Activated CD4-positive, alpha-beta T cell treated with anti-CD3 and anti-CD28 coated beads, Interleukin-2, Interleukin-4, amounts not matched to agents 100 ng/mL and 50 ng/mL, durations not matched to agents 16 hours and 8 hours (primary cell): ENCODE data around the gene RPS6KA5.
"Not testable (repeated sequence)": the region's sequence is repeated elsewhere in the genome, so short reads cannot be mapped to it uniquely, and the experiment has no call there.

Source experiments
- DNase-seq: peaks from one replicate; pipeline ENCODE4 v3.0.0-alpha.2; 2020; ENCODE audit warnings: low spot score

RPS6KA5 gene

DNA sequence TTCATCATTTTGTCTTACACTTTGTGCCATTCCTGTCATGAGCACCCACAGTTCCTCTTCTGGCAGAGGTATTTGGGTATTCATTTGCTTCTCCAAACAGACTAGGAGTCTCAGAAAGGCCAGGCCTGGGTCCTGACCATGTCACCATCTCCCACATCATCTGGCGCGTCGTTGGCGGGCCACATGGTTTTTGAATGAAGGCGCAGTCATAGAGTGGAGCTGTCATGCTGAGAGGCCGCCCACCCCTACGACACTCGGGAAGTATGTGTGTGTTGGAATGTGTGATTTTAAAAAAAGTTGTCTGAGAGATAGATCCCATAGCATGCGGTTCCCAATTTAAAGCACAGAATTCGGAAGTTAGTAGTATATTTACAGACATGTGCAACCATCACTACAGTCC is 228.6 kb downstream of the RPS6KA5 start:
- DNase-seq = no peak

DNA sequence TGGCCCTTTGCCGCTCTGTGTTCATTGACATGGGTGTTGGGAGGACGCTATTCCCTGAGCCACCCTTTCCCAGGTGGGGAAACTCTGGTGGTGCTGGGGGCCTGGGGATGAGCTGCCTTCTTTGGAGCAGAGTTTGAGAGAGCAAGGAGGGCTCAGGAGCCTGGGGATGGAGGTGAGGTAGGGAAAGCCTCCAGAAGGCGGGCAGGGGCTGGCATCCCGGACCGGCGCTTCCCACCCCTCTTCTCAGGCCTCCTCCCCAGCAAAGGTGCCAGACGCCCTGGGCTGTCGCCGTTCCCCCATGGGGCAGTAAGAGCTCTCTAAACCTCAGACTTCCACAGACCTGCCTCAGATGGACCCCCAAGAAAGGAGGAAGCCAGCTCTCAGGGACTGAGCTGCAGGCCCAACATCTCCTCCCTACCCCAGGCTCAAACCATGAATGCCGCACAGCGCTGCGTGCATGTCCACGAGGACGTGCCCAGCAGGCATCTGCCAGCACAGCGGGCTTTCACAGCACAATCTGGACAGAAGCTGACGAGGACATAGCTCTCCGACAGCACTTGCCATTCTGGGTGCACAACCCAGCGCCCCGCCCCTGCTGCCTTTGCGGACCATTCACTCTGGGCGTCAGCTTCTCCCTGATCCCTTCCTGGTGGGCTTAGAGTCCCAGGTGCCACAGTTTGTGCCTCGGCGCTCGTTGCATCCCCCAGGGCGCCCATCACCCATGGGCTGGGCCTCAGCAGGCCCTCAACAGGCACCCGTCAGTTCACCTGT is 229.3 kb downstream of the RPS6KA5 start:
- DNase-seq = no peak

DNA sequence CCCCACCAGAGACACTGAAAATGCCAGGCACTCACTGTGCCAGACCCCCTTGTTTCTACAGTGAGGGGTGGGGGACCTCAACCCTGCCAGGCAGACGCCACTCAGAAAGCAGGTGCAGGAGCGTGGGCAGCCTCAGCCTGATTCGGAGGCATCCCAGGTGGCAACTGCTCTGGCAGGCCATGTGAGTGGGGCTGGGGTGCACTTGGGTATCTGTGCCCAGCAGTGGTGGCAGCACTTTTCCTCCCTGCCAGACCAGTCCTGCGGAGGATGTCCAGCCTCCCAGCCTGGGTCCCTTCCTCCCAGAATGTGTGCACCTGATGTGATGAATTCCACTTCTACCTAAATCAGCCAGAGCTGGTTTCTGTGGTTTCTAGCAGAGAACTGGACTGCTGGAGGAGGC is 230.8 kb downstream of the RPS6KA5 start:
- DNase-seq = no peak

DNA sequence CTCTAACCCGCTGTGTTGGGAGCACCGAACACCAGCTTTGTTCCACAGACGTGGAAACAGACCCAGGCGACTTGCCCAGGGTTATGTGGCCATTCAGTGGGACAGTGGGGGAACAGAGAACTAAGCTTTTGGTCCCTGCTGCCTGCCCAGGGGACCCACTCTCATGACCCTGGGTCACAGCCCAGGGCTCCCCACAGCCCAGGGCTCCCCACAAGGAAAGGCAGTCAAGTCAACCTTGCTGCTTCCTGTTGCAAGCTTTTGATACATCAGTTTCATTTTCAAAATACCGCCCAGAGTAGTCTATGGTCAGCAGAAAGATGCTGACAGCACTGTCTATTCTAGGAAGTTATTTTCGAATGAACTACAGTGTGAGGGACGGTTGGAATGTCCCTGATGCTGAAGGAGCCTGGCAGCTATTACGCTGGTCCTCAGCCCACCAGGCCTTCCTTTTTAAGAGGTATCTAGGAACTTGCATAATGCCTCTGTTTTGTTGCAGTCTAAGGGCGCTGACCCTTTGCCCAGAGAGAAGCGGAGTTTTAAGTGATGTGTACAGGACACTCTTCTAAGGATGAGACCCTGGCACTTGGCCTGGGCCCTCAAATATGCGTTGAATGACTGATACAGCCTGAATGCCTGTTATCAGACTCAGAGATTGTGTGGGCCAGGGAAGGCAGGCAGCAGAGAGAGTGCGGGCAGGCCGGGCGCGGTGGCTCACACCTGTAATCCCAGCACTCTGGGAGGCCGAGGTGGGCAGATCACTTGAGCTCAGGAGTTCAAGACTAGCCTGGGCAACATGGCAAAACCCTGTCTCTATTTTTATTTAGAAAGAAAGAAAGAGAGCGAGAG is 231.6 kb downstream of the RPS6KA5 start:
- DNase-seq = peak; percentile 69

DNA sequence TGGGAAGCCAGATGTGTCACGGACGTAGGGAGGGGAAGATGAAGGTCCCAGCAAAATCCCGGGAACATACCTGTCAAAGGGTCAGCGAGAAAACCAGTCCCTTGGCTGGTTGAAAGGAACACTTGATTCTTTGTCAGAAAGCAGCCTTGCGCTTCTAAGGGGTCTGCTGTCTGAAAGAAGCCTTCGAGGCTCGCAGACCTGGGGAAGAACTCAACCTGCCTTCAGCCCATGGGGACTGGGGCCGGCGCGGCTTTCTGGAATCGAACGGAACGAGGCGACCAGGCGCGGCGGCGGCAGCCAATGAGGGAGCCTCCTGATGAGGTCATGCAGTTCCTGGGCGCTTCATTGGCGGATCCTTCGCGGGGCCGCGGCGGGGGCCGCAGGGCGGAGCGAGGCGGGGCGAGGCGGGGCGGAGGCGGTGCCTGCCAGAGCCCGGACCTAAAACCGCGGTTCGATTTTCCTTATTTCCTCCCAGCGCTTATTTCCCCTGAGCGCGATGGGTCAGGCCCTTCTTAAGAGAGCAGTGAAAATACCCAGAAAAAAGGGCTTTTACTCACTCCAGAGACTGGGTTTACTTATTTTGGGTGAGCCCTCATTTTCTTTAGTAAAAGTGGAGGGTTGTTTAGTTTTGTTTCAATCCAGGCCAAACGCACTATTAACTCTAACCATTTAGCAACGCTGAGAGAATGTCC is 232.4 kb downstream of the RPS6KA5 start:
- DNase-seq = peak; percentile 95

DNA sequence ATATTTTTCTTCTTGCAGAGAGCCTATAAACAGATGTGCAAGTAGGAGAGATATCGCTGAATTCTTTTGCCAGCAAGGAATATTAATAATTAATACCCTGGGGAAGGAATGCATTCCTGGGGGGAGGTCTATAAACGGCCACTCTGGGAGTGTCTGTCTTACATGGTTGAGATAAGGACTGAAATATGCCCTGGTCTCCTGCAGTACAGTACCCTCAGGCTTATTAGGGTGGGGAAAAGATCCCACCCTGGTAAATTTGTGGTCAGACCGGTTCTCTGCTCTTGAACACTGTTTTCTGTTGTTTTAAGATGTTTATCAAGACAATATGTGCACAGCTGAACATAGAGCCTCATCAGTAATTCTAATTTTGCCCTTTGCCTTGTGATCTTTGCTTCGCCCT is 236.9 kb downstream of the RPS6KA5 start:
- not testable (repeated sequence) for DNase-seq

DNA sequence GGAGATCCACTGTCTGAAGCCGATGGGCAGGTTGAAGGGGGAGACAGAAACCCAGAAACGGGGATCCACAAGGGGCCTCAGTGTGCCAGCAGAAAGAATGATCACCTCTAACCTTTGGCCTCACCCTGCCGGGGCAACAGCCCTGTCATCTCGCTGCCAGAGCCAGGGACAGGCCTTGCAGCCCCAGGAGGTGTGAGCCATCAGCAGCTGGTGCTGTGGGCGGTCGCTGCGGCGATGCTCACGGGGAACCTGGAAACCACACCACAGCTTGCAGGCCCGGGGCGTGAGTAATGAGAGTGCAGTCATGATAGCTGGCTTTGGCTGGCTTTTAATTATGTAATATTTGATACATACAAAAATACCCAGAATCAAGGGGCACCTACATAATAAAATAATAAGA is 239.5 kb downstream of the RPS6KA5 start:
- DNase-seq = peak; percentile 71

DNA sequence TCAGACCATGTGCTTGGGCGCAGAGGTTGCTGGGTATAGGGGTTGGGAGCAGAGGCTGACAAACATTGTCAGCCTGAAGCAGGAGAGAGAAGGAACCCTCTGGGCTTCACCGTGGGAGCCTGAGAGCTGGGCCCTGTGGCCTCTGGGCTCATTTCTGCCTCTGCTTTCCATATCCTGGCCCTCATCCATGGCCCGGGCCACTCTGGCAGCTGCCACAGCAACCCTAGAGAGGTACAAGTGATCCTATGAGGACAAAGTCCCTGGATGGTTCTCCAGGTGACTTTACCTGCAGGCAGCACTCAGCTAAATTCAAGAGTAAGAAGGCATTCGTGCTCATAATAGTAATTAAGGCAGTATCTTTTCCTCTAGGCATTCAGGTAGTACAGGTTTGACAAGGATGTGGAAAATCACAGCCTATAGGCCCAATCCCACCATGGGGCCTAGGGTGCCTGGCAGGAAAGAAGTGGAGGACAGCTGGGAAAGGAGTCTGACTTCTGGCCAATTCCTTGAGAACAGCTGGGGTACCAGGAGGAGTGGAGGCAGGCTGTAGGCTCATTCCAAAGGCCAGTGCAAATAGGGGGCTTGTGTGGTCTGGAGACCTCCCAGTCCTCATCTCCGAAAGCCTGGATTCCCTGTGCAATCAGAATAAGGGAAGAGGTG is 240.6 kb downstream of the RPS6KA5 start:
- DNase-seq = no peak

DNA sequence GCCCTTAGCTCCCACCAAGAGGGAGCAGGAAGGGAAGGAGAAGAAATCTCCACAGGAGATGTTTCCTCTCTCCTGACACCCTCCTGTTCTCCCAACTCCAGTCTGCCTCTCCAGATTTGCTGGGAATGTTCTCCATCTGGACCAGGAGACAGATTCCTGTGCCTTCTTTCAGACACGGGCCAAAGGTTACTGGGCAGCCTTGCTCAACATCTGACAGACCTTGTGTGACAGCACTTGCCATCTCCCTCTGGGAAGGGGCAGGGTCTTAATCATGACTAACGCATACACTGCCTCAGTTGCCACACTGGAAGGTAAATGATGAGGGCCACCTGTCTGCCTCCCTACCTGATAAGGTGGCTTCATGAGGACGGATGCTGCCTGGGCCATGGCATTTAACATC is 241.7 kb downstream of the RPS6KA5 start:
- no peak for DNase-seq

DNA sequence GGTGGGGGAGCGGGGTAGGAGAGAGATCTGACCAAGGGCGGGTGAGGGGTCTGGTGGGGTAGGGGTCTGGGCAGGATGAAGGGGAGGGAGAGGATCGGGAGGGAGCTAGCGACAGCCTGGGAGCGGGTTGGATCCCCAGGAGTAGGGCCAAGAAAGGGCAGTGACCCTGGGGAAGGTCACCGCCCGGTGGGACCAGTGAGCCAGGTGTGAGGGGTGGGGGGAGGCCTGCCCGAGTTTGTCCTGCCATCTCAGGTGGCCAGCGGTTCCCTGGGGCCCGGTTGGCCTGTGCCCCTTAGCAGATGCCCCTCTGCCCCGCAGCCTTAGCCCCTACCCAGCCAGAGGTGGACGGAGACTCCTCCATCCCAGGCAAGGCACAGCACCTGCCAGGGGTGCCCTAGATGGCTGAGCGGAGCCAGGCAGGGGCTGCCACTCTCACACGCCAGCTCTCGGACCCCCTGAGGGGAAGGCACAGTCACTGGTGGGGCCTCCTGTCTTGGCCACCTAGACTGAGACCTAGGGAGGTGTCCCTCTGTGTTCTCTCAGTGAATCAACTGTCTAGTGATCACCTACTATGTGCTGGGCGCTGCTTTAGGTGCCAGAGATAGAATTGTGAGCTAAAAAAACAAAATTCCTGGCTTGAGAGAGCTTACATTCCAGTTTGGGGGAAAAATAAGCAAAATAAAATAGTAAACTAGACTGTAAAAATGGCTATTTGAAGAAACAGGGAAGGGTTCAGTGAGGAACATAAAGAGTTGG is 243.6 kb downstream of the RPS6KA5 start:
- DNase-seq = no peak

DNA sequence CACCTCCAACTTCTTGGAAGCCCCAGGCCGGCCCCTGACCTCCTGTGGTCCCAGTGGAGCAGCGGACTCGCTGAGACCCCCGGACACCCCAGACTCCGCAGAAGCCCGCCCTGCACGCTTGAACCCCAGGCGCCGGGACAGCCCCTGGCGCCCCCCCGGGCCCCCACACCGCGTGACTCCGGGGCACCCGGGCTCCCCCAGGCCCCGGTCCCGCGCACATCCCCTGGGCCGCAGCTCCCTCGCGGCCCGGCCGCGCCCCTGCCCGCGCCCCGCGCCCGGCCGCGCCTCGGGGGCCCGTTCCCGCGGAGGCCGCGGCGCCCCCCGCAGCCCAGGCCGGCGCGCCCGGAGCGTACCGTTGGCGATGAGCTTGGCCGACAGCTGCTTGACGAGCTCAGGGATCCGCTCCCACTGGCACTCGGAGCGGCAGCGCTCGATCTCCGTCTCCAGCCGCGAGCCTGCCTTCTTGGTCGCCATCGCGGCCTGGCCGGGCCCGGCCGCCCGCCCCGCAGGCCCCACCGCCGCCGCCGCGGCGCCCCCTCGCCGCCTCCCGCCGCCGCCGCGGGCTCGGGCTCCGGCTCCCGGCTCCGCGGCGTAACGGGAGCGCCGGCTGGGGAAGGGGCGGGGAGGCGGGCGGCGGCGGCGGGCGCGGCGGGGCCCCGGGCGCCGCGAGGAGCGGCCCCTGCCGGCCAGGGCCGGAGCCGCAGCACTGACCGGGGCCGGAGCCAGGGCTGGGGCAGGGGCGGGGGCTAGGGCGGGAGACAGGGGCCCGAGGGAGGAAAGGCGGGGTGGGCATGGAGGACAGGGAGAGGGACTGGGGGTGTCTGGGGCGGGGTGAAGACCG is 244.4 kb downstream of the RPS6KA5 start, which contains the start of gene TTC7B:
TTC7B (minus strand) TSS at position 609 of the 841 bp plus-strand sequence; CDS start at position 474, 135 bp downstream.
- peak; percentile 23 for DNase-seq

DNA sequence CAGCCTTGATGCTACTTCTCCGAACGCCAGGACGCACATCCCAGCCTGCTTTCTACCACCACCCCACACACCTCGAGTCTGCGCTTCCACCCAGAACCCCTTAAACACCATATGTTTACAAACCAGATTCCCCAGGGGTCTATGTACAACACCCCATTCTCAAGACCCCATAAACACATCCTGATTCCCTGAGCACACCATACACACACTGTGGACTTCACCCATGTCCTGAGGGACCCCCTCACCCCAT is 244.9 kb downstream of the RPS6KA5 start:
- no peak for DNase-seq

DNA sequence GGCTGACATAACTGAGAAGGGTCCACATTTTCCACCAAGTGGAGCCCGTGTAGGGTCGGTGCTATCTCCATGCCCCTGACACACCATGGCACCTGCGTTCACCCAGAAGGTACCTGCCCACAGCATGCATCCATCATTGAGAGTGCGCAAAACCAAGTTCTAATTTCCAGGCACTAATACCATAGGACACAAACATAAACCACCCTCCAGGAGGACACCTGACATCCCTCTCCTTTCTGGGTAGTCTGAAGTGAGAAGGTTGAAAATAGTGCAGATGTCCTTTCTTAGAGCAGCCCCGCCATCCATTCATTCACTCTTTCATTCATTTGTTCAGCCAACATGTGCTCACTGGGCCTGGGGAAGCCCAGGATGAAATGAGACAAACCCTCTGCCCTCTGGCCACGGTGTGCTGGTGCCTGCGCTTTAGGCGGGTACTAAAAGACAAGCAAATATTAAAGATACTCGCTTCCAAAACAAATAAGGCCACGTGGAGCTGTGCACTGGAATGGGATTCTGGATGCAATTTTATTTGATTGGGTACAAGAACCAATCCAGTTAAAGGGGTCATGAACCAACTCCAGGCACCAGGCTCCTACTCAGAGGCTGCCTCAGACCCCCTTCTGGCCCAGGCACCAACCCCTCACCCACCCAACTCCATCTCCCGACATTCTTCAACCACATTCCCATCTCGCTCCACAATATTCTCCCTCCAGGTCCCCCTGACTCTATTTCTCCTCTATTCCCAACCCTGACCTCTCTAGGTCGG is 245.5 kb downstream of the RPS6KA5 start:
- DNase-seq = no peak

DNA sequence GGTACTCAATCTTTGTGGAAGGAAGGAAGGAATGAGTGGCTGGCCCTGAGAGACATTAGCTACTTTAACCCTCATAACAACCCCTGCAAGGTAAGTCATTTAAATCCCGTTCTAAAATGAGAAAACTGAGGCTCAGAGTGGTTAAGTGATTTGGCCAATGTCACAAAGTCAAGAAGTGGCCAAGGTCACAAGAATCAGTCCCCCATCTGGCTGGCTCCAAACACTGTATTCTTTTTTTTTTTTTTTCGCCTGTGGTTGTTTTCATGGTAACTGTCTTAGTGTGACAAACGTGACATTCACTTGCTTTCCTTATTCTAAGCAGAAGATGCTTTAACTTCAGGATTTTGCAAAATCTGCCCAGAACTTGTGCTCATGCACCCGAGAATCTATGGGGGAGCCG is 247.0 kb downstream of the RPS6KA5 start:
- DNase-seq = no peak

DNA sequence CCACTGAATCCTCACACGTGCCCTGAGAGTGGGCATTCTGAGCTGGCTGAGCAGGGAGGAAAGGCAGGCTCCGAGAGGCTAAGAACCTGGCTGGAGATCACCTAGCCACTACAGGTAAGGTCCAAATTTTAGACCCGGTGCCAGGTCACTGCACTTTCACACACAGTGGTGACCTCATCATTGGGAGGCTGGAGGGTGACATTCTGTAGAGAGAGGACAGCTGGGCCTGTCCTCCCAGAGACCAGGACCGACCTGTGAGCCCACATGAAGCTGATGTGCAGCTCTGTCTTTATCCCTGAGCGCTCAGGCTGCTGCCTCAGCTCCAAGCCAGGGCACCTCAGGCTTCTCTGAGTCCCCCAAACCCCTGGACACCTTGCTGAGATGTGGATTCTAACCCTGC is 248.3 kb downstream of the RPS6KA5 start:
- DNase-seq = no peak

DNA sequence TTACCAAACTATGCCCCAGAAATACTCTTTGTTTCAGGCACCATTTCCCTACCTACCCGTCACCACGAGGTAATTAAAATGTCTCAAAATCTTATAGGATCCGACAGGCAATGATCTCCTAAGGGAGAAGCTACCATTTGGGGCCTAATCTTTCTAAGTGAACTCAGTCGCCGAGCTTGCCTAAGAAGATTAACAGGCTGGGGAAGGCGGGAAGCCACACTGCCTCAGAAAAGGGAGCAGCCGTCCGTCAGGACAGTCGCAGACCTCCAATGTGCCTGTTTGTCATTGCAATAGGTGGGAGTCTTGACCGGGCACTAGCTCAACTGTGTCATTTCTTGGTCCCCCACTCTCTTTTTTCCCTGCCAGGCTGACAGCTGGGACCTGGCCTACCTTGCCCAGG is 248.8 kb downstream of the RPS6KA5 start:
- DNase-seq = no peak

DNA sequence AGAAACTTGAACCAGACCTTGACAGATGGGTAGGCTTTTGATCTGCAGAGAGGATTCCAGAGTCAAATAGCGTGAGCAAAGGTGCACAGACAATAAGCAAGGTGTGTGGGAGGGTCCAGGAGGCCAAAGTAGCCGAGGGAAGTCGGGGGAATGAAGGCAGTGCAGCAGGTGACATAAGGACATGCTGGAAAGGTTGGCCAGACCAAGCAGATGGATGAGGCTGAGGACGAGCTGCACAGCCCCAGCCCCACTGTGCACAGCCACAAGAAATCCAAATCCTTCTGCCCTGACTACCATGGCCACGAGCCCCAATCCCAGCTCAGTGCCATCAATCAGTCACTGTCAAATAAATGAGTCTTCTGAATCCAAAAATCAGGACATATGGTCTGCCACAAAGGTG is 249.6 kb downstream of the RPS6KA5 start:
- no peak for DNase-seq

DNA sequence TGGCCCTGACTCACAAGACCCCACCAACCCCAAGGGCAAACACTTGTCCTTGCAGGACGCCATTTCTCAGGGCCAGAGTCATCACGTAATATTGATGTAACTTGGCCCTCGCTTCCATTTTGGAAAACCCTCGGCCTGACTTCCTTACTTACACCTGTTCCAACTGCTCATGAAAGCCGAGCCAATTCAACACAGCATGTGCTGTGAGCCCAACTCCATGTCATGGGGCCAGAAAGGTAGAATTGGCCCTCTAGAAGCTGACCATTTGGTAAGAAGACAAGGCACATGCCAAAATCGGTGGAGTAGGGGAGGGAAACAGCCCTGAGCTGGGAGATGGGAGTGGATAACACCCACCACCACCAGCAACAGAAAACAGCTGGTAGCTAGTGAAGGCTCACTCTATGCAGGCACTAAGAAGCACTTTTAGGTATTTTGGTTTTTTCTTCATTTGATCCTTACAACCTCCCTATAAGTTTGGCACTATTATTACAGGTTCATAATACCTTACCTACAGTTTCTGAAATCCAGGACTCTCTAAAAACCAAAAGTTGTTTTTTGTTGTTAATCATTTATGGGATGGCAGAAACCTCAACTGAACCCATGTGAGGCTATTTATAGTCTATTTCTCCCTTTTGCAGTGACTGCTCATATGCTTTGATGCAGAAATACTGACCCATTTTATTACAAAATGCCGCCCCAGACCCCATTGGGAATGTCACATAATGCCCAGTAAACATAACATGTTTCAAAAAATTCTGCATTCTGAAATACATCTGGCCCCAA is 250.7 kb downstream of the RPS6KA5 start:
- no peak for DNase-seq
